ENCODE data around the gene ST8SIA5. TPM values are rescaled to one million over a fixed set of nuclear protein-coding genes. Genes with fewer than 3 reads are reported as not detected.

ST8SIA5 gene
- polyA plus RNA-seq, 1 donor from 2014 or later = 0.93 TPM

- no peak overlapping the region for H3K27ac ChIP-seq (ENCODE audit: low read length)
- no peaks in the 10 kb centered on the region for H3K9me3 ChIP-seq (ENCODE audit: low read length)
- H3K79me2 ChIP-seq (replicated peaks; ENCODE audit: insufficient read depth, low read length) = no peaks in the 10 kb centered on the region
- no peak overlapping the region for H3K4me3 ChIP-seq (ENCODE audit: low read length)
- no peaks in the 10 kb centered on the region for H3K9me2 ChIP-seq (ENCODE audit: insufficient read depth, low read length)
- no peaks in the 10 kb centered on the region for H3K36me3 ChIP-seq (ENCODE audit: insufficient read depth, low read length)
- H4K20me1 ChIP-seq (ENCODE audit: insufficient read depth) = no peaks in the 10 kb centered on the region
- TF ChIP-seq MXI1 (conservative IDR thresholded peaks at IDR 0.05; ENCODE audit: poor library complexity, severe bottlenecking) (no peak), EP300 (conservative IDR thresholded peaks at IDR 0.05; ENCODE audit: poor library complexity, severe bottlenecking) (no peak), REST (IDR thresholded peaks at IDR 0.05; ENCODE audit: borderline replicate concordance) (no peak), SMC3 (conservative IDR thresholded peaks at IDR 0.05; ENCODE audit: poor library complexity) (no peak), POLR2AphosphoS5 (IDR thresholded peaks at IDR 0.05) (no peak), TAF1 (IDR thresholded peaks at IDR 0.05; ENCODE audit: low read depth) (no peak), CTCF (IDR thresholded peaks at IDR 0.05; ENCODE audit: poor library complexity, severe bottlenecking) (no peak), RAD21 (conservative IDR thresholded peaks at IDR 0.05) (no peak), EZH2 (IDR thresholded peaks at IDR 0.05; ENCODE audit: borderline replicate concordance, insufficient read depth, low read length, poor library complexity, severe bottlenecking) (no peak)
- H3K27me3 ChIP-seq (ENCODE audit: insufficient read depth, low read depth, low read length) = no peaks in the 10 kb centered on the region
- no peak overlapping the region for H3K4me2 ChIP-seq (ENCODE audit: low read length)
- no peak overlapping the region for H2AFZ ChIP-seq (ENCODE audit: low read depth, low read length)
- H3F3A ChIP-seq (ENCODE audit: insufficient read depth, low read length, poor library complexity, severe bottlenecking) = no peaks in the 10 kb centered on the region
- H3K9ac ChIP-seq (ENCODE audit: low read length) = no peak overlapping the region
Observed at GRCh38 chr18:46719388-46719787, 37.5 kb downstream of the ST8SIA5 start.

GRCh38 chr18:46718501-46719341 lies 38.1 kb downstream of the ST8SIA5 start:
- Histone ChIP-seq H3K4me2 (ENCODE audit: low read length) (no peak overlapping the region), H3K27me3 (ENCODE audit: insufficient read depth, low read depth, low read length) (no peaks in the 10 kb centered on the region), H3K27ac (ENCODE audit: low read length) (no peak overlapping the region), H2AFZ (ENCODE audit: low read depth, low read length) (no peak overlapping the region), H3K9me2 (ENCODE audit: insufficient read depth, low read length) (no peaks in the 10 kb centered on the region), H3K4me3 (ENCODE audit: low read length) (no peak overlapping the region), H3K79me2 (replicated peaks; ENCODE audit: insufficient read depth, low read length) (no peaks in the 10 kb centered on the region), H4K20me1 (ENCODE audit: insufficient read depth) (no peaks in the 10 kb centered on the region), H3K36me3 (ENCODE audit: insufficient read depth, low read length) (no peaks in the 10 kb centered on the region), H3K9me3 (ENCODE audit: low read length) (no peaks in the 10 kb centered on the region), H3F3A (ENCODE audit: insufficient read depth, low read length, poor library complexity, severe bottlenecking) (no peaks in the 10 kb centered on the region), H3K9ac (ENCODE audit: low read length) (no peak overlapping the region)
- TF ChIP-seq TAF1 (IDR thresholded peaks at IDR 0.05; ENCODE audit: low read depth) = no peak
- no peak for TF ChIP-seq EZH2 (IDR thresholded peaks at IDR 0.05; ENCODE audit: borderline replicate concordance, insufficient read depth, low read length, poor library complexity, severe bottlenecking)
- TF ChIP-seq SMC3 (conservative IDR thresholded peaks at IDR 0.05; ENCODE audit: poor library complexity) = no peak
- no peak for TF ChIP-seq POLR2AphosphoS5 (IDR thresholded peaks at IDR 0.05)

Measured in neural cell (in vitro differentiated cells).